Parathyroid adenoma (tissue), 2 donors: ENCODE results near the gene BLCAP.

Experiments
- H2AFZ ChIP-seq: fragments of 300-600 bp; sonication (generic); one replicate; pipeline ENCODE4 v1.7.0; 2017; ENCODE audit warnings: antibody characterized with exemption, mild to moderate bottlenecking
- H3K27ac ChIP-seq: fragments of 300-600 bp; sonication (generic); one replicate; pipeline ENCODE4 v1.7.0; 2017
- H3K27me3 ChIP-seq: fragments of 300-600 bp; sonication (generic); one replicate; pipeline ENCODE4 v1.7.0; 2017; ENCODE audit warnings: low read length; ENCODE audit not compliant: control insufficient read depth, insufficient read depth
- H3K36me3 ChIP-seq: fragments of 300-600 bp; sonication (generic); one replicate; pipeline ENCODE4 v1.7.0; 2017; ENCODE audit warnings: low read length; ENCODE audit not compliant: control insufficient read depth, insufficient read depth
- H3K4me1 ChIP-seq: fragments of 300-600 bp; sonication (generic); one replicate; pipeline ENCODE4 v1.7.0; 2017; ENCODE audit warnings: control low read depth
- H3K4me2 ChIP-seq: fragments of 300-600 bp; sonication (generic); one replicate; pipeline ENCODE4 v1.7.0; 2017; ENCODE audit warnings: low read length
- H3K4me3 ChIP-seq: fragments of 300-600 bp; sonication (generic); one replicate; pipeline ENCODE4 v1.7.0; 2017; ENCODE audit warnings: low read depth, low read length
- H3K79me2 ChIP-seq: fragments of 300-600 bp; sonication (generic); one replicate; pipeline ENCODE4 v1.7.0; 2017; ENCODE audit warnings: control low read depth
- H3K9ac ChIP-seq: fragments of 300-600 bp; sonication (generic); one replicate; pipeline ENCODE4 v1.7.0; 2017; ENCODE audit warnings: mild to moderate bottlenecking
- H3K9me3 ChIP-seq: fragments of 300-600 bp; sonication (generic); one replicate; pipeline ENCODE4 v1.7.0; 2017; ENCODE audit warnings: low read length; ENCODE audit not compliant: control insufficient read depth
- TF ChIP-seq, protein P1 (sequence below): fragments of 300-600 bp; sonication (generic); IDR thresholded peaks from one replicate; pipeline ENCODE4 v1.7.0; 2017; ENCODE audit warnings: antibody characterized with exemption, mild to moderate bottlenecking
- donor health status: primary hyperparathyroidism.

BLCAP gene

DNA sequence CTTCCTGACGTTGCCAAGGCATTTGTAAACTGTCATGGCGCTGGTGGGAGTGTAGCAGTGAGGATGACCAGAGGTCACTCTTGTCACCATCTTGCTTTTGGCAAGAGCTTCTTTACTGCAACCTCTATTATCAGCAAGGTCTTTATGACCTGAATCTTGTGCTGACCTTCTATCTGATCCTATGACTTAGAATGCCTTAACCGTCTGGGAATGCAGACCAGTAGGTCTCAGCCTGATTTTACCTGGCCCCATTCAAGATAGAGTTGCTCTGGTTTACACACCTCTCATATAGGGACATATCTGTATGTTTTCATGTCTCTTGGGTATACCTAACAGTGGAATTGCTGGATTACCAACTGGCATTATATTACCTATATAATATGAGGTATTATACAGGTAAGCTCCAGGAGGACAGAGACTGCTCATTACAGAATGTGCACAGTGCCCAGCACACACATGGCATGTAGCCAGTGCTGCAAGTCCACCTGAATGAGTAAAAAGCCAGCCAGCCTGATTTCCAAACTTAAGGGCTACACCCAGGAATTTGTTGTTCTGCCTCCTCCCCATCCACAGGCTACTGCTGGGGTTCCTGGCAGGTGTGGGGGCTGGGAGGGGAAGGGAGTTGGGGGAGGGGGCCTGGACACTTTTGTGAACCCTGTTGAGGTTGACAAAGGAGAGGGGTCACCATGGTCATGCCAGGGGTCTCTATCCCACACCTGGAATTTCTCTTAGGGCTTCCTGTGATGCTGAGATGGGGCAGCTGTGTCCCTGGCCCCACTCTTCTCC lies 35.2 kb upstream of the BLCAP start:
- Histone ChIP-seq H3K9ac (no peak overlapping the region), H3K36me3 (no peaks in the 10 kb centered on the region), H3K4me1 (no peaks in the 10 kb centered on the region), H3K27ac (no peak overlapping the region), H3K4me3 (no peak overlapping the region), H3K9me3 (no peaks in the 10 kb centered on the region), H3K4me2 (no peak overlapping the region), H3K79me2 (no peaks in the 10 kb centered on the region), H3K27me3 (no peaks in the 10 kb centered on the region), H2AFZ (no peak overlapping the region)
- TF ChIP-seq, protein P1, sequence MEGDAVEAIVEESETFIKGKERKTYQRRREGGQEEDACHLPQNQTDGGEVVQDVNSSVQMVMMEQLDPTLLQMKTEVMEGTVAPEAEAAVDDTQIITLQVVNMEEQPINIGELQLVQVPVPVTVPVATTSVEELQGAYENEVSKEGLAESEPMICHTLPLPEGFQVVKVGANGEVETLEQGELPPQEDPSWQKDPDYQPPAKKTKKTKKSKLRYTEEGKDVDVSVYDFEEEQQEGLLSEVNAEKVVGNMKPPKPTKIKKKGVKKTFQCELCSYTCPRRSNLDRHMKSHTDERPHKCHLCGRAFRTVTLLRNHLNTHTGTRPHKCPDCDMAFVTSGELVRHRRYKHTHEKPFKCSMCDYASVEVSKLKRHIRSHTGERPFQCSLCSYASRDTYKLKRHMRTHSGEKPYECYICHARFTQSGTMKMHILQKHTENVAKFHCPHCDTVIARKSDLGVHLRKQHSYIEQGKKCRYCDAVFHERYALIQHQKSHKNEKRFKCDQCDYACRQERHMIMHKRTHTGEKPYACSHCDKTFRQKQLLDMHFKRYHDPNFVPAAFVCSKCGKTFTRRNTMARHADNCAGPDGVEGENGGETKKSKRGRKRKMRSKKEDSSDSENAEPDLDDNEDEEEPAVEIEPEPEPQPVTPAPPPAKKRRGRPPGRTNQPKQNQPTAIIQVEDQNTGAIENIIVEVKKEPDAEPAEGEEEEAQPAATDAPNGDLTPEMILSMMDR = no peak

DNA sequence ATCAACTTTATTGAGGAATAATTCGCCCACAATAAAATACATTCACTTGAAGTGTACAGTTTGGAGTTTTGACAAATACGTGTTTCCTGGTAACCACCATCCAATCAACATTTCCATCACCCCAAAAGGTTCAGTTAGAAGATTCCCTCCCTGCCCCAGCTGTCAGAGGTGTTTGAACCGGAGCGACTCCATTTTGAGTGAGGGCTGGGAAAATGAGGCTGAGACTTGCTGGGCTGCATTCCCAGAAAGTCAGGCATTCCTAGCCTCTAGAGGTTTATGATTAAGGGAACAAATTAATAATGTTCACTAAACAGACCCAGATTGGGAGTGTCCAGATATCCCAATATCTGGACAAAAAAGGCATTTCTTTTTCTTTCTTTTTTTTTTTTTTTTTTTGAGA lies 33.0 kb upstream of the BLCAP start:
- Histone ChIP-seq H3K27me3 (no peaks in the 10 kb centered on the region), H3K4me3 (no peak overlapping the region)

DNA sequence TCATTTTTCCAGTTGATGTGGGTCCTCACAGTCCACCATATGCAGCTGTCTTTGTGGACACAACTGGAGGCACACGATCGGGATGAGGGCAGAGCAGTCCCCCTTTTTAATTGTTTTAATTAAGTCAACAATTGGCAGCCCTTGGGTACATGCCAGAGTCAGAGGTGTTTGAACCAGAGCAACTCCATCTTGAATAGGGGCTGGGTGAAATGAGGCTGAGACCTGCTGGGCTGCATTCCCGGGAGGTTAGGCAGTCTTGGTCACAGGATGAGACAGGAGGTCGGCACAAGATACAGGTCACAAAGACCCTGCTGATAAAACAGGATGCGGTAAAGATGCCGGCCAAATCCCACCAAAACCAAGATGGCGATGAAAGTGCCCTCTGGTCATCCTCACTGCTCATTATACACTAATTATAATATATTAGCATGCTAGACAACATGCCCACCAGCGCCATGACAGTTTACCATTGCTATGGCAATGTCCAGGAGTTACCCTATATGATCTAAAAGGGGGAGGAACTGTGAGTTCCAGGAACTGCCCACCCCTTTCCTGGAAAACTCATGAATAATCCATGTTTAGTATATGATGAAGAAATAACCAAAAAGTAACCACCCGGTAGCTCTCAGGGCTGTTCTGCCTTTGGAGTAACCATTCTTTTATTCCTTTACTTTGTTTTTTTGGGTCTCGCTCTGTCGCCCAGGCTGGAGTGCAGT lies 31.8 kb upstream of the BLCAP start:
- Histone ChIP-seq H3K4me1 (no peaks in the 10 kb centered on the region), H3K4me2 (no peak overlapping the region), H3K9ac (no peak overlapping the region), H3K36me3 (no peaks in the 10 kb centered on the region), H3K27me3 (no peaks in the 10 kb centered on the region), H3K4me3 (no peak overlapping the region), H3K9me3 (no peaks in the 10 kb centered on the region), H3K79me2 (no peaks in the 10 kb centered on the region), H3K27ac (no peak overlapping the region), H2AFZ (no peak overlapping the region)
- TF ChIP-seq, protein P1 = no peak

More for the DNA sequence above, 33.0 kb upstream of the BLCAP start:
- no peaks in the 10 kb centered on the region for H3K9me3 ChIP-seq
- no peak overlapping the region for H3K4me2 ChIP-seq
- no peak overlapping the region for H3K27ac ChIP-seq
- no peak overlapping the region for H2AFZ ChIP-seq
- no peaks in the 10 kb centered on the region for H3K4me1 ChIP-seq
- TF ChIP-seq, protein P1 = no peak
- no peak overlapping the region for H3K9ac ChIP-seq
- H3K36me3 ChIP-seq = no peaks in the 10 kb centered on the region
- no peaks in the 10 kb centered on the region for H3K79me2 ChIP-seq

DNA sequence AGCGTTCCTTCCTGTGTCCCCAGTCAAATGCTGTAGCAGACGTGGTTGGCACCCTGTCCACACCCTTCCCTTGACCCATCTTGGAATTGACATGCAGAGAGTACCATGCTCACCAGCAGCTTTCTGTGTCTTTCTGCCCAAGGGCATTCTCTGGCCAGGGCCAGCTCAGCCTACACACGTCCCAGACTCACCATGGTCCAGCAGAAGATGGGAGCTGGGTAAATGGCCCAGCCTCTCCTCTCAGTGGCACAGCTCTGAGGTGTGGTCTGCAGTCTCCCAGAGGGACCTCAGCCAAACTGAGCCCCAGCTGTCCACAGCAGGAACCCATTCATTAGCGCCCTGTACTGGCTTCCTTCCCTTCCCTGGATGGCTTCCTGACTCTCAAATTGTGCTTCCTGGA lies 31.1 kb upstream of the BLCAP start:
- TF ChIP-seq, protein P1 = no peak
- Histone ChIP-seq H3K27me3 (no peaks in the 10 kb centered on the region), H2AFZ (no peak overlapping the region), H3K36me3 (no peaks in the 10 kb centered on the region), H3K79me2 (no peaks in the 10 kb centered on the region), H3K4me2 (no peak overlapping the region), H3K4me3 (no peak overlapping the region), H3K9me3 (no peaks in the 10 kb centered on the region), H3K4me1 (no peaks in the 10 kb centered on the region), H3K27ac (no peak overlapping the region), H3K9ac (no peak overlapping the region)
